Measurements from ENCODE around the gene FPR2.
"Not testable (repeated sequence)": the region's sequence is repeated elsewhere in the genome, so short reads cannot be mapped to it uniquely, and the experiment has no call there.

Gene FPR2

GRCh38 chr19:51802775-51803174 is 41.8 kb downstream of the FPR2 start:
- in situ Hi-C loops (cut with MboI; ENCODE audit: low sequenced_read_pairs): no loop called here

DNA sequence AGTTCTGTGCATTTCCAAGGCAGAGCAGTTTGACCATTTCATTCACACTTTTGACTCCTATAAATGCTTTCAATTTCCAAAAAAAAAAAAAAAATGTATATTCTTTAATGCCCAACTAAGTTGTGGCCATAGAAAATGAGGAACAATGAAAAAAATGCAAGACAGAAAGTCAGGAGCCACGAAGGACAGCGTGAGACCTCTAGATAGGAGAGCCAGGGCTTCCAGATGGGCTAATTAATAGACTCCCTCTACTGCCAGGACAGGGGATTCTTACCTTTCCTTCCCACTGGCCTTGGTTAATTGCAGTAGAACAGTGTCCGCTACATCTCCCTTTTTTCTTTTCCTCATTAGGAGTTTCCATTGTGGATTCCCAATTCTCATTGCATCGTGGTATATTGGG is 42.5 kb downstream of the FPR2 start:
- in situ Hi-C loops (cut with MboI; ENCODE audit: low sequenced_read_pairs): no loop called here

GRCh38 chr19:51803967-51804366 is 43.0 kb downstream of the FPR2 start:
- in situ Hi-C loops (cut with MboI; ENCODE audit: low sequenced_read_pairs): no loop called here

- in situ Hi-C loops (cut with MboI; ENCODE audit: low sequenced_read_pairs): not testable (repeated sequence)
Measured at GRCh38 chr19:51804789-51805188, 43.8 kb downstream of the FPR2 start.

DNA sequence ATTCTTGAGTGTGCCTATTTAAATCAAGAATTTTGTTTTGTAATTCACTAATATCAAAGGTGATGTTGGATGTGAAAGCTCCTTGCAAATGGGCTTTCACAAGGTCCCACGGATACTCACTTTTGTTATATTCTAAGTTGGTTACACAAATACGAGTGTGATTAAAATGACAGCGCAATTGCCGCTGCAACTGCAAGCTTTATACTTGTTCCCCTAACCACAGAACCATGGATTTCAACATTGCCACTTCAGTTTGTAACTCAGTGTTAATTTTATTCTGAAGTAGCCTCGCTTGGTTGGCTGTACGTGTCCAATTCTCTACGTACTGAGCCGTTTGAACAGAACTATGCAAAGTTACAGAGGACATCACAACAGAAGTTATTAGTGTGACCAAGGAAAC is 44.4 kb downstream of the FPR2 start:
- in situ Hi-C loops (cut with MboI; ENCODE audit: low sequenced_read_pairs): not testable (repeated sequence)

GRCh38 chr19:51806571-51806970 is 45.6 kb downstream of the FPR2 start:
- in situ Hi-C loops (cut with MboI; ENCODE audit: low sequenced_read_pairs): not testable (repeated sequence)

DNA sequence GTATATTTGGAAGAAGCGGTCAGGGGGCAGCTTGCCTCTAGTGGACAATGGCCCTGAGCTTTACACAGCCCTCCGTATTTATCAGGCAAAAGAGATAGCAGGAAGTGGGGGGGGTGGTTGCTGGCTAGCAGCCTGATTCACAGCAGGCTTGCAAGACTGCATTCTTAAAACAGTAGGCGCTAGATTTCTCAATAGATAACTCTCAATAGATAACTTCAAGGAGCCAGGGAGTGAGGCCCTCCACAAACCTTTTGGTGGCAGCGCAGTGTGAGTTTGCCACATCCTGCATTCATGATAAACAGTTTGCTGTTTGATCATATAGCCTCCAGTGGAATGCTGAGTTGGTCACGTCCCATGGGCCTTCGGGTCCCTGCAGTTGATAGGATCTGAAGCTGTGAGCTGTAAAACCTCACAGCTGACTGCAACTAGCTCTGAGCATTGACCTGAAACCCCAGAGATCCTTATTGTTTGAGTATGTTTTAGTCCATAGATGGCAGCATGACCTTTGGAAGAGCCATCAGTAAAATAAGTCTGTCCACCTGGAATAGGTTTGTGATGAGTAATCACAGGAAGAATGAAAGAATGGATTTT is 46.2 kb downstream of the FPR2 start:
- in situ Hi-C loops (cut with MboI; ENCODE audit: low sequenced_read_pairs): no loop called here

DNA sequence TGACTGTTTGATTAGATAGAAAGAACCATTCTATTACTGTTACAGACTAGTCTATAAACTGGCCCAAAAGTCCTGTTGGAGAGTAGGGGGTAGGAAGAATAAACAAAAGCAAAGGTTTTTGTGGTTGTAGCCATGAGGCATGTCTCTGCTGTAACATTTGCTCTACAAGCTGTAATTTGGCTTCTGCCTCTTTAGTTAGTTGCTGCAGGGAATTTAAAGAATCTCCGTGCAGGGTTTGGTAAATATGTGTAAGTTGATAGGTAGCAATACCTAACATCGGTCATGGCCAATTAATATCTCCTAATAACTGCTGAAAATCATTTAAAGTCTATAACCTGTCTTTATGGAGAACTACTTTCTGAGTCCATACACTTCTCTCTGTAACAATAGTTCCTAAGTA is 46.9 kb downstream of the FPR2 start:
- in situ Hi-C loops (cut with MboI; ENCODE audit: low sequenced_read_pairs): no loop called here

DNA sequence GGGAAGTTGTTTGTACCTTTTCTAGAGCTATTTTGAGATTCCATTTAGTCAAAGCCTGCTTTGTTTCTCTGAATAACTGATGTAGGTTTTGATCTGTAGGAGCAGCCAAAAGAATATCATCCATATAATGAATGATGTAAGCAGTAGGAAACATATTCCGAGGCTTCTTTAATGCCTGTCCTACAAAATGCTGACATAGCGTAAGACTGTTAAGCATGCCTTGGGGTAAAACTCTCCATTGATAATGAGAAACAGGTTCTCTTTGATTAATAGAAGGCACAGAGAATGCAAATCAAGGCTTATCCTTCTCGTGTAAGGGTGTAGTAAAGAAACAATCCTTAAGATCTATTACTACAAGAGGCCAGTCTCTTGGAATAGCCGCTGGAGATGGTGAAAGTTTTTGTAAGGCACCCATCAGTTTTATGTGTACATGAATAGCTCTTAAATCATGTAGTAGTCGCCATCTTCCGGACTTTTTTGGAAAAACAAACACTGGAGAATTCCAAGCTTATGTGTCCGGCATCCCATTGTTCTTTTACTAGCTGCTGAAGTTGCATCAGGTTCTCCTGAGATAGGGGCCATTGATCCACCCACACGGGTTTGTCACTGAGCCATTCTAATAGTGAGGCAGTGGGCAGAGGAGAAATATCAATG is 47.5 kb downstream of the FPR2 start:
- in situ Hi-C loops (cut with MboI; ENCODE audit: low sequenced_read_pairs): no loop called here

DNA sequence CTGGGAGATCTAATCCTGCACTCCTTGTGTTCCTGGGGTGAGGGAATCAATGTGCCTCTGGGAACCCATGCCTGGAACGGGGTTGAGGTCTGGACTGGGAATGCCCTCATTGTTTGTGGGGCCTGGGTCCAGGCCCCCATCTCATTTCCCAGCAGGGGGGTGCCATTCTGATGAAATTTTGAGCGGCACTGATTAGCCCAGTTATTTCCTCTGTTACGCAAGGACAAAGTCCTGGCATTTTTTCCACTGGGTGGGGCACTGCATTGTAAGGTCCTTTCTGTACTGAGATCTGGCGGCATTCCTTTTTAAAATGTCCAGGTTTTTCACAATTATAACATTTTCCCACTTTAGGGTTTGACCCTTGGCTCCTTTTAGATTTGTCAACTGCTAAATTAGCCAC is 48.8 kb downstream of the FPR2 start:
- in situ Hi-C loops (cut with MboI; ENCODE audit: low sequenced_read_pairs): no loop called here

- in situ Hi-C loops (cut with MboI; ENCODE audit: low sequenced_read_pairs): no loop called here
Measured at GRCh38 chr19:51810223-51810622, 49.2 kb downstream of the FPR2 start.

DNA sequence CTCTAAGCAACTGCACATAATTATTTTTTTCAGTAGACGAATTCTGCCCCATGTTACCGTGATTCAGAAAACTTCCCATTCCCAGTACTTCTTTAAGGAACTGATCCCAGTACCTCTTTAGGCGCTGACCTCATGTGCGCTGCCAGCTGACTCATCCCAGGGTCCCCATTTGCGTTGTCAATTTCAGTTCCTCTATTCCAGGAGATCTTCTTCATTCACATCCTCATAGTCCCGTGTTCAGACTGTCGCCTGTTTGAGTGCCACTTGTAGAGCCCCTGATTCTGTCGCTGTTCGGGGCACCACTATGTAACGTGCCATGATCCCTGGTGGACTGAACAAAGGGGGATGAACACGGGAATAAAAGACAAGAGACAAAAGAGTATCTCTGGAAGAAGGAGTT is 50.4 kb downstream of the FPR2 start:
- in situ Hi-C loops (cut with MboI; ENCODE audit: low sequenced_read_pairs): no loop called here

GRCh38 chr19:51815043-51815442 is 54.1 kb downstream of the FPR2 start:
- in situ Hi-C loops (cut with MboI; ENCODE audit: low sequenced_read_pairs): no loop called here

DNA sequence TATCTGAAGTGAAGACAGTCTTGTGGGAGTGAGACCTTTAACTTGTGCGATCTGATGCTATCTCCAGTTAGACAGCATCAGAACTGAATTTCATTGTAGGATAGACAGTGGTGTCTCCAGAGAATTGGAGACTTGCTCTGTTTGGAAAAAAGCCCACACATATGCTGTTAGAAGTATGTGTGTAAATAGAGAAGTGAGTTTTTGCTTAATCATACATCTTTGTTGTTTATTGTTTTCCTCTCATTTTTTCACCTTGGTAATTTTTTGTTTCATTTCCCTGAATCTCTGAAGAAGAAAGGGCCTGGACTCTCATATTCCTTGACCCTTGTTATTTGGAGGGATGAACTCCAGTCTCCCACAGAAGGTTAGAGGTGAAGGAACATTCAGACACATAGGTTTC is 55.7 kb downstream of the FPR2 start:
- in situ Hi-C loops (cut with MboI; ENCODE audit: low sequenced_read_pairs): no loop called here

GRCh38 chr19:51820011-51820410 is 59.0 kb downstream of the FPR2 start:
- in situ Hi-C loops (cut with MboI; ENCODE audit: low sequenced_read_pairs): no loop called here

Measured in HL-60/S4 treated with retinoic acid at 250 ng/mL for 4 days and 3 days (cell line).